Osteoblast (primary cell): Measurements from ENCODE around the gene TADA2B. TPM values are rescaled to one million over a fixed set of nuclear protein-coding genes. Genes with fewer than 3 reads are reported as not detected.

Source experiments
- DNase-seq: peaks from one replicate; pipeline ENCODE4 v3.0.0; 2011; ENCODE audit warnings: low spot score, mixed read lengths; ENCODE audit not compliant: insufficient read length; ENCODE audit errors: missing footprints
- H2AFZ ChIP-seq: 2 replicates; pipeline ENCODE4 v1.6.0; 2011; ENCODE audit warnings: mild to moderate bottlenecking, low read length
- H3K27ac ChIP-seq: 2 replicates; pipeline ENCODE4 v1.5.1; 2011; ENCODE audit warnings: mild to moderate bottlenecking, low read depth, low read length, moderate library complexity
- H3K27me3 ChIP-seq: 2 replicates; pipeline ENCODE4 v1.6.0; 2012; ENCODE audit warnings: mild to moderate bottlenecking, control low read depth, inconsistent platforms, low read length, moderate library complexity; ENCODE audit not compliant: insufficient read depth
- H3K36me3 ChIP-seq: 2 replicates; pipeline ENCODE4 v1.5.1; 2011; ENCODE audit warnings: mild to moderate bottlenecking, low read length, control low read depth, moderate library complexity; ENCODE audit not compliant: insufficient read depth
- H3K4me1 ChIP-seq: 2 replicates; pipeline ENCODE4 v1.5.1; 2011; ENCODE audit warnings: mild to moderate bottlenecking, low read length, control low read depth, moderate library complexity; ENCODE audit not compliant: insufficient read depth
- H3K4me2 ChIP-seq: 2 replicates; pipeline ENCODE4 v1.6.0; 2011; ENCODE audit warnings: mild to moderate bottlenecking, low read length; ENCODE audit not compliant: insufficient read depth
- H3K4me3 ChIP-seq: fragments of 200-600 bp; sonication (generic); 3 replicates; pipeline ENCODE4 v1.5.1; 2012; ENCODE audit warnings: mild to moderate bottlenecking, low read length, inconsistent platforms; ENCODE audit not compliant: insufficient read depth
- H3K79me2 ChIP-seq: 2 replicates; pipeline ENCODE4 v1.6.0; 2012; ENCODE audit warnings: mild to moderate bottlenecking, low read length, control low read depth, inconsistent platforms; ENCODE audit not compliant: insufficient read depth
- H3K9me3 ChIP-seq: 2 replicates; pipeline ENCODE4 v1.5.1; 2011; ENCODE audit warnings: low read depth, low read length, control low read depth
- H4K20me1 ChIP-seq: 2 replicates; pipeline ENCODE4 v1.6.0; 2012; ENCODE audit warnings: mild to moderate bottlenecking, low read length, control low read depth; ENCODE audit not compliant: insufficient read depth
- total RNA-seq: library from RNA; depleted of rRNA; stranded (reverse); fragments of >200 nt; gene quantifications from 2 replicates; pipeline ENCODE4 v1.2.3, GENCODE V29; 2012
- TF ChIP-seq, protein P1 (sequence below): IDR thresholded peaks from 2 replicates; pipeline ENCODE4 v1.5.1; 2011; ENCODE audit warnings: mild to moderate bottlenecking, low read depth, low read length, moderate library complexity; ENCODE audit errors: extremely low read depth

TADA2B gene
- total RNA-seq, 1 donor, result 13.0 TPM

DNA sequence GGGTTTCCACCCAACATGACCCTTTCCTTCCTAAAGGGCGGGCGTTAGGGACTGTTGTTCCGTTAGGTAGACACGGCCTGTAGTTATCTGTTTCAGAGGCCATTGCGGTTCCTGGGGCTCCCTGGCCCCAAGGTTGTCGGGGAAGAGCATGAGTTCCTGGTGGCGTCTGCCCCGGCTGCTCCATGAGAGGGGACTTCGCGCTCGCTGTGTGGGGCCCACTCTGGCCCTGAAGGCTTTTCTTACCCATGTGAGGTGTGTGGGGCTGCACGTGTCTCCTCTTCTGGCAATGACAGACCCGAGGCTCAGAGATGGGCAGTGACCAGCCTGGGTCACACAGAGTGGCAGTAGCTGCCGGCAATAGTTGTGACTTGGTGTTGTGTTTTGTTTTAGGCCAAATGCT is 9.1 kb downstream of the TADA2B start:
- Histone ChIP-seq H3K27ac (no peak overlapping the region), H3K27me3 (no peaks in the 10 kb centered on the region), H3K79me2 (peaks cover 85% of the 10 kb centered on the region), H2AFZ (no peak overlapping the region), H4K20me1 (peaks cover 44% of the 10 kb centered on the region), H3K4me3 (no peak overlapping the region), H3K9me3 (no peaks in the 10 kb centered on the region), H3K36me3 (peaks cover 26% of the 10 kb centered on the region), H3K4me1 (peaks cover 5% of the 10 kb centered on the region), H3K4me2 (no peak overlapping the region)
- TF ChIP-seq, protein P1, sequence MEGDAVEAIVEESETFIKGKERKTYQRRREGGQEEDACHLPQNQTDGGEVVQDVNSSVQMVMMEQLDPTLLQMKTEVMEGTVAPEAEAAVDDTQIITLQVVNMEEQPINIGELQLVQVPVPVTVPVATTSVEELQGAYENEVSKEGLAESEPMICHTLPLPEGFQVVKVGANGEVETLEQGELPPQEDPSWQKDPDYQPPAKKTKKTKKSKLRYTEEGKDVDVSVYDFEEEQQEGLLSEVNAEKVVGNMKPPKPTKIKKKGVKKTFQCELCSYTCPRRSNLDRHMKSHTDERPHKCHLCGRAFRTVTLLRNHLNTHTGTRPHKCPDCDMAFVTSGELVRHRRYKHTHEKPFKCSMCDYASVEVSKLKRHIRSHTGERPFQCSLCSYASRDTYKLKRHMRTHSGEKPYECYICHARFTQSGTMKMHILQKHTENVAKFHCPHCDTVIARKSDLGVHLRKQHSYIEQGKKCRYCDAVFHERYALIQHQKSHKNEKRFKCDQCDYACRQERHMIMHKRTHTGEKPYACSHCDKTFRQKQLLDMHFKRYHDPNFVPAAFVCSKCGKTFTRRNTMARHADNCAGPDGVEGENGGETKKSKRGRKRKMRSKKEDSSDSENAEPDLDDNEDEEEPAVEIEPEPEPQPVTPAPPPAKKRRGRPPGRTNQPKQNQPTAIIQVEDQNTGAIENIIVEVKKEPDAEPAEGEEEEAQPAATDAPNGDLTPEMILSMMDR, result no peak
- peak; percentile 1 for DNase-seq

DNA sequence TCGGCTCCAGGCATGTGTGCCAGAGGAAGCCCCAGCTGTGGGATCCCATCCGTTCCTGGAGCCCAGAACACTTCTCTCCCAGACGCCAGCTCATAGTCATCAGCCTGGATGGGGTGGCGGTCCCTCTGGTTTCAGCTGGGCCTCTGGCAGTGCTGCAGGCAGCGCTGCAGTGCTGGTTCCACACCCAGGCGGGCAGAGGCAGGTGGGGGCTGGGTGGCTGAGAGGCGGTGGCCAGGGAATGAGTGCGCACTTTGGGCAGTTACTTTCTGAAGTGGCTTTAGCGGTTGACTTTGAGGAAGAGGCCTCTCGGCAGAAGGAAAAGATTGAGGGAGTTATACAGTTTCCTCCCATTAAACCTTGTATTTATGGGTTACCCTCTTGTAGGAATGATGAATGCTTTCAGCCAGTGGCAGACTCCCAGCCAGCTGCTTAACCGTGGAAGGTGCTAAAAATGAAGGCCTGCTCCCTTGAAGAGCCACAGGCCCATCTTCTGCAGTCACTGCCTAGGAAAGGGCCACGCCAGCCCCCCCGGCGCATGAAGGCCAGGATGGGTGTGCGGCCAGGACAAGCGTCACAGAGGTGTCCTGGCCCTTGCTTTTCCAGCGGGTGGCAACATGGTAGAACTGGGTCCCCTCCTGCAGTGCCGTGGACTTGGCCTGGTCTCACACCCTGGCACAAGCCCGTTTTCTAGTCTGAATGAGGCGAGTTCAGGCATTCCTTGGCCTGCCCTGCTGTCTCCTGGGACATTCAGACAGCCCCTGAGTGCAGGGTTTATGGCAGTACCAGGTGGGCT is 9.9 kb downstream of the TADA2B start:
- Histone ChIP-seq H3K4me3 (no peak overlapping the region), H4K20me1 (peaks cover 36% of the 10 kb centered on the region), H3K27ac (no peak overlapping the region), H3K27me3 (no peaks in the 10 kb centered on the region), H3K4me1 (peaks cover 5% of the 10 kb centered on the region), H3K4me2 (no peak overlapping the region), H3K79me2 (peaks cover 77% of the 10 kb centered on the region), H3K9me3 (no peaks in the 10 kb centered on the region), H2AFZ (no peak overlapping the region), H3K36me3 (peaks cover 26% of the 10 kb centered on the region)
- DNase-seq, result peak; percentile 78
- TF ChIP-seq, protein P1, result no peak

DNA sequence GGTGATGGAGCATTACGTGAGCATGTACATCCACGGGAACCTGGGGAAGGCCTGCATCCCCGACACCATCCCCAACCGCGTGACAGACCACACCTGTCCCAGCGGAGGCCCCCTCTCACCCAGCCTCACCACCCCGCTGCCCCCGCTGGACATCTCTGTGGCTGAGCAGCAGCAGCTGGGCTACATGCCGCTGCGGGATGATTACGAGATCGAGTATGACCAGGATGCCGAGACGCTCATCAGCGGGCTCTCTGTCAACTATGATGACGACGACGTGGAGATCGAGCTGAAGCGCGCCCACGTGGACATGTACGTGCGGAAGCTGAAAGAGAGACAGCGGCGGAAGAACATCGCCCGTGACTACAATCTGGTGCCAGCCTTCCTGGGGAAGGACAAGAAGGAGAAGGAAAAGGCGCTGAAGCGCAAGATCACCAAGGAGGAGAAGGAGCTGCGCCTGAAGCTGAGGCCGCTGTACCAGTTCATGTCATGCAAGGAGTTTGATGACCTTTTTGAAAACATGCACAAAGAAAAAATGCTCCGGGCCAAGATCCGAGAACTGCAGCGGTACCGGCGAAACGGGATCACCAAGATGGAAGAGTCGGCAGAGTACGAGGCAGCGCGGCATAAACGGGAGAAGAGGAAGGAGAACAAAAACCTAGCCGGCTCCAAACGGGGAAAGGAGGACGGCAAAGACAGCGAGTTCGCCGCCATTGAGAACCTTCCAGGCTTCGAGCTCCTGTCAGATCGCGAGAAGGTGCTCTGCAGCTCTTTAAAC is 11.1 kb downstream of the TADA2B start:
- Histone ChIP-seq H3K27ac (no peak overlapping the region), H3K4me1 (peaks cover 5% of the 10 kb centered on the region), H3K4me2 (no peak overlapping the region), H3K9me3 (no peaks in the 10 kb centered on the region), H3K79me2 (peaks cover 67% of the 10 kb centered on the region), H3K4me3 (no peak overlapping the region), H3K27me3 (no peaks in the 10 kb centered on the region), H3K36me3 (peaks cover 32% of the 10 kb centered on the region), H4K20me1 (peaks cover 28% of the 10 kb centered on the region), H2AFZ (no peak overlapping the region)
- TF ChIP-seq, protein P1, result no peak
- DNase-seq, result peak; percentile 32
